ENCODE measurements around the gene MYO1F. TPM values are rescaled to one million over a fixed set of nuclear protein-coding genes. Genes with fewer than 3 reads are reported as not detected.
"Not testable (repeated sequence)": the region's sequence is repeated elsewhere in the genome, so short reads cannot be mapped to it uniquely, and the experiment has no call there.

MYO1F gene
- polyA plus RNA-seq, 4 donors = 3.8 to 9.9 (median 7.4) TPM

GRCh38 chr19:8600816-8601215 is 23.6 kb upstream of the MYO1F start:
- DNase-seq (ENCODE audit: low read depth in 4 of 4, low spot score in 3 of 4) = no peak

GRCh38 chr19:8600064-8600463 is 22.8 kb upstream of the MYO1F start:
- no peak for DNase-seq (ENCODE audit: low read depth in 4 of 4, low spot score in 3 of 4)

GRCh38 chr19:8596168-8596567 is 18.9 kb upstream of the MYO1F start:
- DNase-seq (ENCODE audit: low read depth in 4 of 4, low spot score in 3 of 4) = no peak

GRCh38 chr19:8595651-8596050 is 18.4 kb upstream of the MYO1F start:
- no peak for DNase-seq (ENCODE audit: low read depth in 4 of 4, low spot score in 3 of 4)

- no peak for DNase-seq (ENCODE audit: low read depth in 4 of 4, low spot score in 3 of 4)
These were observed 16.7 kb upstream of the MYO1F start for GRCh38 chr19:8593931-8594330.

GRCh38 chr19:8592231-8593009 is 15.2 kb upstream of the MYO1F start:
- peak; percentile 78 to 87 (median 86) for DNase-seq (ENCODE audit: low read depth in 4 of 4, low spot score in 3 of 4)

- no peak for DNase-seq (ENCODE audit: low read depth in 4 of 4, low spot score in 3 of 4)
These were observed 12.0 kb upstream of the MYO1F start for GRCh38 chr19:8589177-8589714.

GRCh38 chr19:8585894-8586750 is 8.9 kb upstream of the MYO1F start:
- DNase-seq (ENCODE audit: low read depth in 4 of 4, low spot score in 3 of 4) = no peak

GRCh38 chr19:8584965-8585893 is 8.0 kb upstream of the MYO1F start:
- no peak for DNase-seq (ENCODE audit: low read depth in 4 of 4, low spot score in 3 of 4)

- DNase-seq (ENCODE audit: low read depth in 4 of 4, low spot score in 3 of 4) = peak; percentile 49 to 68 (median 58)
These were observed 3.6 kb upstream of the MYO1F start for GRCh38 chr19:8580710-8581281.

GRCh38 chr19:8578642-8579265 is 1.5 kb upstream of the MYO1F start:
- DNase-seq (ENCODE audit: low read depth in 4 of 4, low spot score in 3 of 4) = peak in 3 of 4 donors; percentile 36 to 51 (median 50)

- no peak for DNase-seq (ENCODE audit: low read depth in 4 of 4, low spot score in 3 of 4)
These were observed 499 bp upstream of the MYO1F start for GRCh38 chr19:8577741-8578140.

- DNase-seq (ENCODE audit: low read depth in 4 of 4, low spot score in 3 of 4) = no peak
These were observed 809 bp downstream of the MYO1F start for GRCh38 chr19:8576273-8576993.

- DNase-seq (ENCODE audit: low read depth in 4 of 4, low spot score in 3 of 4) = no peak
These were observed 1.7 kb downstream of the MYO1F start for GRCh38 chr19:8575467-8575997.

- not testable (repeated sequence) for DNase-seq (ENCODE audit: low read depth in 4 of 4, low spot score in 3 of 4)
These were observed 2.7 kb downstream of the MYO1F start for GRCh38 chr19:8574619-8574922.

- no peak for DNase-seq (ENCODE audit: low read depth in 4 of 4, low spot score in 3 of 4)
These were observed 3.9 kb downstream of the MYO1F start for GRCh38 chr19:8573316-8573715.

GRCh38 chr19:8571006-8571411 is 6.2 kb downstream of the MYO1F start:
- DNase-seq (ENCODE audit: low read depth in 4 of 4, low spot score in 3 of 4) = no peak

- DNase-seq (ENCODE audit: low read depth in 4 of 4, low spot score in 3 of 4) = no peak
These were observed 8.0 kb downstream of the MYO1F start for GRCh38 chr19:8569066-8569771.

Measured in left renal pelvis (tissue), 4 donors.